Measurements from ENCODE around the gene LYZL2.
"Not testable (repeated sequence)": the region's sequence is repeated elsewhere in the genome, so short reads cannot be mapped to it uniquely, and the experiment has no call there.

- not testable (repeated sequence) for TF ChIP-seq CTCF (conservative IDR thresholded peaks at IDR 0.05 in 1 of 2, IDR thresholded peaks at IDR 0.05 in 1 of 2; ENCODE audit: low read depth in 1 of 2, low read length in 2 of 2); EZH2 (IDR thresholded peaks at IDR 0.05; ENCODE audit: low read length, missing control alignments)
Measured at GRCh38 chr10:30611041-30611440, 18.5 kb downstream of the LYZL2 start.
